Activated naive CD4-positive, alpha-beta T cell (primary cell): ENCODE data around the gene SPAG9.
"Not testable (repeated sequence)": the region's sequence is repeated elsewhere in the genome, so short reads cannot be mapped to it uniquely, and the experiment has no call there.

Experiments used
- DNase-seq, 4 experiments: peaks; one replicate each; lab custom pipeline; 2025; lab: John Stamatoyannopoulos, UW

Gene SPAG9

GRCh38 chr17:50953831-50954601, 166.7 kb downstream of the SPAG9 start:
- DNase-seq = no peak

- DNase-seq = no peak
Observed at GRCh38 chr17:50953518-50953830, 167.2 kb downstream of the SPAG9 start.

DNA sequence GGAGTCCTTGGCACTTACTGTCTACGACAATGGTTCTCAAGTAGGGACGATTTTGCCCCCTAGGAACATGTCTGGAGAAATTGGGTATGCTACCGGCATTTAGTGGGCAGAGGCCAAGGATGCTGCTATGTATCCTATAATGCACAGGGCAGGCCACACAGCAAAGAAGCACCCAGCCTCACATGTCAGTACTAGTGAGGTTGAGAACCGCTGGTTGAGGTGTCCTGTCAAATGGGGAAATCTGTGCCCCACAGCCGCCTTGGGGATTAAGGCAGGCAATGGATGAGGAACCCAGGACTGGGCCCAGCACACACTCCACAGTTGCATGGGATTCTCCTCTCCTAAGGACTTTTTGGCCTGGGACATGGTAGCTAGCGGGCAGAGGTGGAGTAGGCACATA, 167.8 kb downstream of the SPAG9 start:
- DNase-seq = no peak

DNA sequence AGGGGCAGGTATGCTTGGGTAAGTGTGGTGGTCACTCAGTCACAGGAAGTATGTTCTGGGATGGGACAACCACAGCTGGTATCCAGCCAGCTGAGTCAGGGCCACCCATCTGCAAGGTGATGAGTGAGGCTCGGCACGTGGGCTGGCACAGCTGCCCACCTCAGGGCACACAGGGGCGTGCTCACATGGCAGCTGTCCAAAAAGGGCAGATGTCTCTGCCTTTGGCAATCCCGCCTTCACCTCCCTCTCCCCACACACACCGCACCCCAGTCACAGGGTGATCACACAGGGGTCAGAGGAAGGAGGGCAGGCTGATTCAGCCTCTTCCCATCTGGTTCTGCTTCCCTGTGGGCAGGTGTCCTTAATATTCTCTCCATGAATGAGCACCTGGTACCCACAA, 168.7 kb downstream of the SPAG9 start:
- DNase-seq = no peak

- DNase-seq = peak in 2 of 4 experiments; percentile 41 to 53
Observed at GRCh38 chr17:50949989-50950877, 170.4 kb downstream of the SPAG9 start.

DNA sequence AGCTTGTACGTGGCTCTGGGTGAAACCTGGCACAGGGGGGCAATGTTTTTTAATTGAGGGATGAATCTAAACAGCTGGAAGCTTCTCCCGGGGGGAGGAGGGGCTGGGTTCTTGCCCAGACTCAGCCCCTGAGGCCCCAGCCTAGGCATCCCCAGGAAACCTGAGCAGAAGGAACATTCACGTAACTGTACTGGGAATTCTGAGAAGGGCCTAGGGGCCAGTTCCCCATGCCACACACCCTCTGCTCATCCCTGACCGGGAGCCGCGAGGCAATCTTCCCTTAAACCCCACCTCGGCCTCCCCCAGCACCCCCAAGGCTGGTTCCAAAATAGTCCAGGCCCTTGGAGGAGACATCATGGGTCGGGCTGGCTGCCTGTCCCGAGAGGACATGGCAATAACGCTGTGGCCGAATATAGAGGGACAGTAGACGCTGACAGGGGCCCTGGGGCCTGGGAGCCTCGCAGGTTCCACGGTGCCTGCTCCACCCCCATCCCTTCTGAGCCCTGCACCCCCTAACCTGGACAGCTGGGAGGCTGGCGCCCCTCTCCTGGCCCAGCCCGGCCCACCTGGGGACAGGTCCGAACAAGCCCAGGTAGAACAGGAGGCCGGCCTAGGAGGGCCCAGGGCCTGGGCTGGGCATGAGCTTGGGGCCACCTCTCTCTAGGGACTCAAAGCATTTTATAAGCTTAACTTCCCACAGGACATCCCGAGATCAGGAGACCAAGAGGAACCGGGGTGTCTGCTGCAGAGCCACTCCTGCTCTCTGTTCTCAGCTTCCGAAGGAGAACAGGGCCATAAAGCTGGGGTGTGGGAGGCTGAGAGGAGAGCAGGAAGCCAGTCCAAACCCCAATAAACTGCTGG, 171.3 kb downstream of the SPAG9 start:
- DNase-seq = no peak

GRCh38 chr17:50948711-50949110, 172.0 kb downstream of the SPAG9 start:
- no peak for DNase-seq

- no peak for DNase-seq
Observed at GRCh38 chr17:50947782-50948543, 172.7 kb downstream of the SPAG9 start.

DNA sequence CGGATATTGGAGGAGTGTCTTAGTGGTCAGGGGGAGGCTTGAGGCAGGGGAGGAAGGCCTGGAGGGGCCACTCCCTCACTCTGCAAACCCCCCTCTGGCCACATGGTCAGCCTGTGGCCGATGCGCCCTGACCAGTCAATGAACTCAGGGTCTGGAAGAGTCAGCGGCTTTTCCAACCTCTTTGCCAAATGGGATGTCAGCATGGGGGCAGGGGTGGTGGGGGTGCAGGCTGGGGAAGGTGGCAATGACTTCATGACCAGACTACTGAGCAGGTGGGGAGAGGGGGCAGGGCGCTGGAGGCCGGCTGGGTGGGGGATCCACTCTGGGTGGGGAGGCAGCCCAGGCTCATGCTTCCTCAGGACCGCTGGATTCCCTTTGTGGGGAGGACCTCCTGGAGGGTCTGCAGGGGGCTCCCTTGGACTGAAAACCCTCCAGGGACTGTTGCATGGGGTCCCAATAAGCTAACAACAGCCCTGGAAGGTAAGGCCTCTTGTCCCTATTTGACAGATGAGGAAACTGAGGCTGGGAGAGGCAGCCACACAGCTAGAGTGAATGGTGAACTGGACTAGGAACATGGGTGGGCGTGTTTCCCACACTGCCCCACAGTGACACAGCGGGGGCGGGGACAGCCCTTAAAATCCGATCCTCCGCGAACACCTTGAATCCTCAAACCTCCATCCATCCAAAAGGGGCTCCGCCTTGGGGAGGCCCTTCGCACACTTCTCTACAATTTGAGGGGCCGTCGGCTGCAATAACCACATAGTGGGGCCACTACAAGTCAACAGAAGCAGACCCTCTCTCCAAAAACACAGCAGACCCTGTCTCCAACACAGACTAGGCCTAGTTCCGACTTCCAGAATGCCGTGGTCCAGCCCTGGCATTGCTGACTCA, 173.5 kb downstream of the SPAG9 start:
- no peak for DNase-seq

DNA sequence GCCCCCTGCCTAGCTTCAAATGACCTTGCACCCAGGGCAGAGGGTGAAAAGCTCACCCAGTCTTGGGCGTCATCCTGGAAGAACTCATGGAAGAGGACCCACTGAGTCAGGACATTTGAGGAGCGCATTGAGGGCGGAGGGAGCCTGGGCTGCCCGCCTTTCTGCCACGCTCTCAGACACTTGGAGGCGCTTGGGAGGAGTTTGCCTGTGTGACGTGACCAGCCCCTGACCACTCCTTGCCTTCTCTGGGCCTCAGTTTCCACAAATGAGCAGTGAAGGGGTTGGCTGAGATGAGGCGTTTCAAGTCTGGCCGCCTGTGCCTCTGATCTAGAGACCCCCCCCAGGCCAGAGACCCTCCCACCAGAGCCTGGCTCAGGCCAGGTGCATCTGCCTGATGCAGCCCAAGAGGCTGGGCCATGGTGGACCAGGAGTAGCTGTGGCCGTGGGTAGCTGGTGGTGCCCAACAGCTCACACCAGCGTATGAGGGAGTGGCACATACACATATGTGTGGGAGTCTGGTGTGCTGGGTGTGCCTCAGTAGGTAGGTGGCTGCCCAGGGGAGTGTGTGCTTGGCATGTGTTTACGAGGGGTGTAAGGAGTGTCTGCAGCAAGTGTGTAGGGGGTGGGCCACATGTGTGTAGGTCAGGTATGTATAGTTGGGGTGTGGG, 174.3 kb downstream of the SPAG9 start:
- no peak for DNase-seq

GRCh38 chr17:50945779-50946222, 174.9 kb downstream of the SPAG9 start:
- no peak for DNase-seq

DNA sequence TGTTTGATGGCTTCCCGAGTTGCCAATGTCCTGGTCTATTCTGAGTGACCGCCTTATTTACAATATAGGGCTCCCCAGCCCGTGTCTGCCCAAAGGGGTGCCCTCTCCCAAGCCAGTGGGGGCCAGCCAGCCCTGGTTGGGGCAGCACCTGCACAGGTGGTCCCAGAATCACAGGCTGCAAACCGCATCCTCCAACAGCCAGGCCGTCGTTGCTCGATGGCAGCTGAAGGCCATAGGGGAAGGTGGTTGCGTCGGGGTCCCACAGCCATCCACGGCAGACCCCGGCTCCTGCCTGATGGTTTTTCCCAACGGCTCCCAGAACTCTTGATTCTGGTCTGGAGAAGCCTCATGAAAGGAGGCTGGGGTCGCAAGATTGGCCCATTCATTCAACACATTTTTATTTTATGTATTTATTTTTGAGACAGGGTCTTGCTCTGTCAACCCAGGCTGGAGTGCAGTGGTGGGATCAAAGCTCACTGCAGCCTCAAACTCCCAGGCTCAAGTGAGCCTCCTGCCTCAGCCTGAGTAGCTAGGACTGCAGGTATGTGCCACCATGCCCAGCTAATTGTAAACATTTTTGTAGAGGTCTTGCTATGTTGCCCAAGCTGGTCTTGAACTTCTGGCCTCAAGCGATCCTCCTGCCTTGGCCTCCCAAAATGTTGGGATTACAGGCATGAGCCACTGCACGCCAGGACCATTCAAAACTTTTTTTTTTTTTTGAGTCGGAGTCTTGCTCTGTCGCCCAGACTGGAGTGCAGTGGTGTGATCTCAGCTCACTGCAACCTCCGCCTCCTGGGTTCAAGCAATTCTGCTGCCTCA, 175.6 kb downstream of the SPAG9 start:
- DNase-seq = no peak

DNA sequence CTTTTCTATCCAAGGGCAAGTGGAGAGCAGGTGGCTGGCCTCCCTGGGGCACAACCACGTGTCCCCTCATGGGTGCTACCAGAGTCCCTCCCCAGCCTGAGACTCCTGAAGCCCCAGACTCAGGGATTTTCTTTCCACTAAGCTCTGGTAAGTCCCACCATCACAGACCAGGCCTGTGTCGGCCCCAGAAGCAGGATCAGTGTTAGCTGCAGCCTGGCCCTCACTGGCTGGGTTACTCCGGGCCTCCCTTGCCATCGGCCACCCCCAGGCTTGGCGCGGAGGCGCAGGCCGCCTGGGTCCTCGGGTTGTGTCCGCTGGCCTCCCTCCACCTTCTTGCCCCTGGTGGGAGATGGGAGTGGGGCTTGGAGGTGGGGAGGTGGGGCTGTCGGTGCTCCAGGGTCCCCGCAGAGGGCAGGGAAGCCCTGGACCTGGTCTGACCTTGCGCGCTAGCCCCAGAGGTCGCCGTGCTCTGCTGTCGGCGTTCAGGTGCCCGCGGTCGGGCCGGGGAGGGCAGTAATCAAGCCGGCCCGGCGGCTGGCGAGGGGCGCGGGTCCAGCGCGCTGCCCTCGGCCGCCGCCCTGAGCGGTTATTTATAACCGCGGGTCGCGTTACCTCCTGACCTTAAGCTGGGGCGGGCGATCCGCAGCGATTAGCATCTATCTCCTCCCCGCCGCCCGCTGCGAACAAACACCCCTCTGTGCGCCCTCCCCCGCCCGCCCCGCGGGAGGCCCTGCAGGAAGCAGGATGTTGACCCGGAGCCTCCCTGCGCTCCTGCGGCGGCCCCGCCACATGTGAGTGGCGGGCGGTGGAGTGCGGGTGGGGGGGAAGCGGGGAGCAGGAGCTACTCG, 176.4 kb downstream of the SPAG9 start:
- peak; percentile 24 to 75 (median 60) for DNase-seq

- no peak for DNase-seq
Observed at GRCh38 chr17:50943575-50943933, 177.1 kb downstream of the SPAG9 start.

- not testable (repeated sequence) for DNase-seq
Observed at GRCh38 chr17:50941676-50942048, 179.0 kb downstream of the SPAG9 start.

- DNase-seq = no peak
Observed at GRCh38 chr17:50939795-50940684, 180.6 kb downstream of the SPAG9 start.

DNA sequence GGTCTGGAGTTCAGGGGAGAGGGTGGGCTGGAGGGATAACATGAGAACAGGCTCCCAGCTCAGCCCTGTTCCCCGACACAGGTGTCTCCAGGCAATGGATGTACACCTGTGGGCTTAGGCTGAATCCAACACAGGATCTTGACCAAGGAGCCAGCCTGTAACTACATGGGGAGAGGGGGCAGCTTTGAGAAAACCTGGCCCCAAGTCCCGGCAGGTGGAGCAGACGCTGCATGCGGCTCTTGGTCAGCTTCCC, 181.2 kb downstream of the SPAG9 start:
- no peak for DNase-seq
